D721Med (cell line): ENCODE results near the gene VASN.

Experiments
- DNase-seq: peaks from one replicate; pipeline ENCODE4 v3.0.0; 2011; ENCODE audit warnings: low spot score; ENCODE audit not compliant: insufficient read length
- FAIRE-seq: peaks from 2 replicates; lab custom pipeline; 2011; peaks lifted over from hg19 to GRCh38; lab: Jason Lieb, UNC
- TF ChIP-seq, protein P1 (sequence below): IDR thresholded peaks from 2 replicates; pipeline ENCODE4 v1.5.1; 2012; ENCODE audit warnings: mild to moderate bottlenecking, control low read depth; ENCODE audit not compliant: insufficient read depth; ENCODE audit errors: missing control alignments

Gene VASN

GRCh38 chr16:4376893-4377572 is 5.4 kb downstream of the VASN start:
- FAIRE-seq (no peak), DNase-seq (no peak)
- TF ChIP-seq, protein P1, sequence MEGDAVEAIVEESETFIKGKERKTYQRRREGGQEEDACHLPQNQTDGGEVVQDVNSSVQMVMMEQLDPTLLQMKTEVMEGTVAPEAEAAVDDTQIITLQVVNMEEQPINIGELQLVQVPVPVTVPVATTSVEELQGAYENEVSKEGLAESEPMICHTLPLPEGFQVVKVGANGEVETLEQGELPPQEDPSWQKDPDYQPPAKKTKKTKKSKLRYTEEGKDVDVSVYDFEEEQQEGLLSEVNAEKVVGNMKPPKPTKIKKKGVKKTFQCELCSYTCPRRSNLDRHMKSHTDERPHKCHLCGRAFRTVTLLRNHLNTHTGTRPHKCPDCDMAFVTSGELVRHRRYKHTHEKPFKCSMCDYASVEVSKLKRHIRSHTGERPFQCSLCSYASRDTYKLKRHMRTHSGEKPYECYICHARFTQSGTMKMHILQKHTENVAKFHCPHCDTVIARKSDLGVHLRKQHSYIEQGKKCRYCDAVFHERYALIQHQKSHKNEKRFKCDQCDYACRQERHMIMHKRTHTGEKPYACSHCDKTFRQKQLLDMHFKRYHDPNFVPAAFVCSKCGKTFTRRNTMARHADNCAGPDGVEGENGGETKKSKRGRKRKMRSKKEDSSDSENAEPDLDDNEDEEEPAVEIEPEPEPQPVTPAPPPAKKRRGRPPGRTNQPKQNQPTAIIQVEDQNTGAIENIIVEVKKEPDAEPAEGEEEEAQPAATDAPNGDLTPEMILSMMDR: no peak

DNA sequence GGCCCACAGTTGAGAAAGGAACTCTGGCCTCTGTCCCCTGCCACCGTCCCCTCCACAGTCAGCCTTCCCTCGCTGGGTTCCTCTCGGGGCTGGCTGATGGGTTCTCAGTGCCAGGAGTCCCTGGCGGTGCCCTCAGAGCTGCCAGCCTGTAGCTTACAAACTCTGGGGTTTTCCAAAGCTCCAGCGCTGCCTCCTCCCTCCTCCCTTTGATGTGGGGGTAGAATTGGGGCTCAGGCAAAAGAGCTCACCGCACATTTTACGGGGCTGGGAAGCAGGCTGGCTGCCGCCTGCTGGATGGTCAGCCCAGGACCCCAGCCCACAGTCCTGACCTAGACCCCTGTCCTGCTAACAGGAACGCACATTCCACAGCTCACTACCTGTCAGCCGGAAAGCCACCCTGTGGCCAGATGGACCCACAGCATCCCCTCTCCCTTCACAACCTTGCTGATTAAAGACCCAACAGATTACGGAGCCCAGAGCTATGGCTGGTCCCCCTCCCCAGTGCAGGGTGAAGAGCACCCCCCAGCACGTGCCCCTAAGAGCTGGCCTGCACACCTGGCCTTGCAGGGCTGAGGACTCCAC is 6.0 kb downstream of the VASN start:
- DNase-seq (no peak), FAIRE-seq (no peak)
- TF ChIP-seq, protein P1: no peak

GRCh38 chr16:4378161-4378666 is 6.6 kb downstream of the VASN start:
- TF ChIP-seq, protein P1: no peak
- no peak for FAIRE-seq
- DNase-seq: no peak

DNA sequence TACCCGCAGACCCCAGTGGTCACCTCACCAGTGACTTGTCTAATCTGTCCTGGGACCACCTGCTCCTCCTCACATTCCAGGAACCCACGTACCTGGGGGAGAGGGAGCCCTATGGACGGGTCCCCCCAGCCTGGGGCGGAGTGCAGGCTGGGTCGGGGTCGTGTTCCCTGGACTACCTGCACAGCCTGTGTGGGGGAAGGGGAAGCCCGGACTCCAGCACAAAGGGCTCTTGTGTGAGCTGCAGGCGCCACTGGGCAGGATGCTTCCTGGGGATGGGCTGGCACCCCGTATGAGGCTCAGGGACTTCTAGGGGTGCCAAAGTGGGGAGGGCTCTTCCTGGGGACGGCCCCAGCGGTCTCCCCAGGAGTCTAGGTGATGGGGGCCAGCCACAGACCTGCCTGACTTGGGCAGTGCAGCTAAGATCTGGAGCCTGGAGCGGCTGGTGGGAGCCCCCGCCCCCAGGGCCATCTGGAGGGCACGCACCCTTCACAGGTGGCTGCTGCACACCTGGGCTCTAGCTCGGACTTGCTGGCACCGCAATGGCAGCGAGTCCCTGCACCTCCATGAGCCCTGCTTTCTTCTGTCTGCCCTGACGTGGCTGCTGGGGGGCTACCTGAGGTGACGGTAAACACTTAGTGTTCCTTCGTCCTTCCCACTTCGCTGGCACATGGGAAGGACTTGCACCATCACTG is 7.5 kb downstream of the VASN start:
- DNase-seq (no peak), FAIRE-seq (no peak)
- TF ChIP-seq, protein P1: no peak

GRCh38 chr16:4380119-4381063 is 8.7 kb downstream of the VASN start:
- TF ChIP-seq, protein P1: no peak
- FAIRE-seq (no peak), DNase-seq (no peak)

GRCh38 chr16:4381072-4381934 is 9.7 kb downstream of the VASN start:
- FAIRE-seq (no peak), DNase-seq (no peak)

More at GRCh38 chr16:4381072-4381934, 9.7 kb downstream of the VASN start:
- TF ChIP-seq, protein P1: no peak
